T-cell (primary cell): ENCODE measurements around the gene UMPS. TPM values are rescaled to one million over a fixed set of nuclear protein-coding genes. Genes with fewer than 3 reads are reported as not detected.

ENCODE experiments used
- ATAC-seq, 4 experiments: fragments of 200-7000 bp in 3 of 4; fragments of 150-1000 bp in 1 of 4; cut with Tn5 transposase; replicated peaks in 1 of 4; 1 replicate in 3 of 4; 2 replicates in 1 of 4; pipeline ENCODE4 v1.10.0; 2021; ENCODE audit warnings: moderate library complexity in 3 of 4, mild to moderate bottlenecking in 2 of 4, moderate number of reproducible peaks in 1 of 4
- CTCF ChIA-PET, 2 donors: fragments of 300-600 bp; sonication (Branson Sonifier 250); formaldehyde crosslinking; loops; one replicate each; lab custom pipeline; 2022; ENCODE audit warnings: antibody characterized with exemption in 2 of 2; lab: Charles Lee
- POLR2A ChIA-PET, 2 donors: fragments of 300-600 bp; sonication (Branson Sonifier 250); formaldehyde crosslinking; loops; one replicate each; lab custom pipeline; 2022; ENCODE audit warnings: antibody characterized with exemption in 2 of 2; lab: Charles Lee
- DNase-seq, 35 experiments: peaks; one replicate each; pipeline versions ENCODE4 v3.0.0 to v3.0.0-alpha.2; 2013 to 2023
- H3K27ac ChIP-seq: one replicate; pipeline ENCODE4 v1.5.1; 2013; ENCODE audit warnings: low read length
- H3K27me3 ChIP-seq, 2 experiments: replicated peaks in 1 of 2; 1 replicate in 1 of 2; 2 replicates in 1 of 2; pipeline versions ENCODE4 v1.6.1 to v1.7.0; 2013; ENCODE audit warnings: low read length in 1 of 2, mixed read lengths in 1 of 2; ENCODE audit not compliant: control insufficient read depth in 2 of 2, insufficient read depth in 2 of 2; ENCODE audit errors: extremely low read depth in 1 of 2
- H3K36me3 ChIP-seq, 2 donors: 1 replicate in 1 of 2; 2 replicates in 1 of 2; pipeline versions ENCODE4 v1.6.1 to v1.7.0; 2013; ENCODE audit warnings: low read length in 1 of 2; ENCODE audit not compliant: control insufficient read depth in 2 of 2, insufficient read depth in 1 of 2; ENCODE audit errors: extremely low read depth in 1 of 2
- H3K4me1 ChIP-seq, 2 experiments: 1 replicate in 1 of 2; 2 replicates in 1 of 2; pipeline versions ENCODE4 v1.6.1 to v1.7.0; 2013; ENCODE audit warnings: low read length in 2 of 2, mixed read lengths in 1 of 2; ENCODE audit not compliant: insufficient read depth in 2 of 2, control insufficient read depth in 1 of 2; ENCODE audit errors: extremely low read depth in 1 of 2
- H3K4me3 ChIP-seq, 2 donors: 1 replicate in 1 of 2; 2 replicates in 1 of 2; pipeline versions ENCODE4 v1.5.1 to v1.7.0; 2013; ENCODE audit warnings: mild to moderate bottlenecking in 2 of 2, low read length in 1 of 2, moderate library complexity in 1 of 2; ENCODE audit not compliant: control insufficient read depth in 1 of 2; ENCODE audit errors: extremely low read depth in 1 of 2
- H3K9me3 ChIP-seq: 2 replicates; pipeline ENCODE4 v1.7.0; 2013
- H3K27ac Mint-ChIP-seq, 2 donors: one replicate each; pipeline ENCODE4 v1.8.0; 2020 to 2021; ENCODE audit warnings: mild to moderate bottlenecking in 2 of 2, mixed read lengths in 2 of 2
- H3K27me3 Mint-ChIP-seq, 2 donors: one replicate each; pipeline ENCODE4 v1.8.0; 2021 to 2022; ENCODE audit warnings: mixed read lengths in 2 of 2
- H3K36me3 Mint-ChIP-seq: one replicate; pipeline ENCODE4 v1.8.0; 2021; ENCODE audit warnings: mixed read lengths
- H3K4me1 Mint-ChIP-seq, 3 donors: one replicate each; pipeline ENCODE4 v1.8.0; 2020 to 2022; ENCODE audit warnings: mixed read lengths in 3 of 3, mild to moderate bottlenecking in 1 of 3
- H3K4me3 Mint-ChIP-seq, 3 donors: one replicate each; pipeline ENCODE4 v1.8.0; 2020 to 2022; ENCODE audit warnings: mild to moderate bottlenecking in 3 of 3, mixed read lengths in 3 of 3, moderate library complexity in 3 of 3
- H3K9me3 Mint-ChIP-seq, 3 donors: one replicate each; pipeline ENCODE4 v1.8.0; 2020 to 2022; ENCODE audit warnings: mixed read lengths in 3 of 3
- WGBS: methylation state at CpG from one replicate; pipeline ENCODE4 v1.1.5; 2013; ENCODE audit warnings: missing lambda C conversion rate; ENCODE audit not compliant: insufficient coverage; 5-methylcytosine and 5-hydroxymethylcytosine counted together
- total RNA-seq, 35 experiments: library from RNA in 6 of 35; stranded (reverse) in 6 of 35; fragments of 120-200 nt in 1 of 35; gene quantifications; one replicate each; pipeline versions ENCODE4 v1.2.1 to v1.2.4 and lab custom pipeline; 2013 to 2026

The UMPS gene
- total RNA-seq, 5 donors from 2014 or later (not counting 1 experiment from before 2014, with no cell fraction given): 14.9 to 29.6 (median 21.1) TPM

DNA sequence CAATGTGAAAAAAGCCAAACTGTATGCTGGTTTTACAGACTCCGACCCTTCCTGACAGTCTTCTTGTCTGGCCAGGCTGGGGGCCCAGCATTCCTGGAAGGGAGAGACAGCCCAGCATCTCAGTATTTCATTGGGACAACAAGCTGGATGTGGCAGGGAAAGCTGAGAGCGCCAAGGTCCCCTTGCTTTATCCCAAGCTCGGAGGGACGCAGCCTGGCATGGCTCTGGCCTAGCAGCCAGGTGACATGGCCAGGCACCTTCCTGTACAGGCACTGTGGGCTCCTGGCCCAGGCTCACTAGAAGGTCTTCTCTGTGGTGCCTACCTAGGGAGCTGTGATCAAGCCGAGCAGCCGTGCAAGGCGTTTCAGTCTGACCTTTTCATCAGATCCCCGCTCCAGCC lies 33.0 kb downstream of the UMPS start:
- 83% methylated on average over 7 of the region's 8 CpGs for WGBS
- Histone ChIP-seq H3K9me3 (no peaks in the 10 kb centered on the region), H3K27ac (no peak overlapping the region), H3K27me3 (peaks cover 0 to 26% of the 10 kb centered on the region in 2 experiments), H3K4me1 (peaks cover 0 to 7% of the 10 kb centered on the region in 2 experiments), H3K4me3 (no peak overlapping the region), H3K36me3 (no peaks in the 10 kb centered on the region)
- Mint-ChIP-seq H3K9me3 (no peaks in the 10 kb centered on the region), H3K4me1 (peaks cover 4 to 7% (median 6%) of the 10 kb centered on the region in 3 donors), H3K27me3 (peaks cover 0 to 6% of the 10 kb centered on the region in 2 donors), H3K4me3 (no peak overlapping the region), H3K27ac (no peak overlapping the region), H3K36me3 (no peaks in the 10 kb centered on the region)
- ChIA-PET CTCF (interaction anchor here in 1 of 2 donors (6.6 kb wide), 1 partner anchor 138 kb away, joined by 89 read pairs; no protein-coding TSS in a partner anchor), POLR2A (no interaction called here)
- ATAC-seq (no peak), DNase-seq (no peak)

GRCh38 chr3:124763644-124764358 lies 33.5 kb downstream of the UMPS start:
- Mint-ChIP-seq H3K27me3 (peaks cover 0 to 6% of the 10 kb centered on the region in 2 donors), H3K9me3 (no peaks in the 10 kb centered on the region), H3K27ac (no peak overlapping the region), H3K4me3 (no peak overlapping the region), H3K36me3 (no peaks in the 10 kb centered on the region), H3K4me1 (peaks cover 4 to 7% (median 6%) of the 10 kb centered on the region in 3 donors)
- DNase-seq: no peak
- Histone ChIP-seq H3K4me3 (no peak overlapping the region), H3K27ac (no peak overlapping the region), H3K9me3 (no peaks in the 10 kb centered on the region), H3K4me1 (peaks cover 0 to 7% of the 10 kb centered on the region in 2 experiments), H3K36me3 (no peaks in the 10 kb centered on the region), H3K27me3 (peaks cover 0 to 26% of the 10 kb centered on the region in 2 experiments)
- WGBS: 84% methylated on average over 9 of the region's 15 CpGs
- ATAC-seq: no peak
- ChIA-PET CTCF (interaction anchor here in 1 of 2 donors (6.6 kb wide), 1 partner anchor 138 kb away, joined by 89 read pairs; no protein-coding TSS in a partner anchor), POLR2A (no interaction called here)

DNA sequence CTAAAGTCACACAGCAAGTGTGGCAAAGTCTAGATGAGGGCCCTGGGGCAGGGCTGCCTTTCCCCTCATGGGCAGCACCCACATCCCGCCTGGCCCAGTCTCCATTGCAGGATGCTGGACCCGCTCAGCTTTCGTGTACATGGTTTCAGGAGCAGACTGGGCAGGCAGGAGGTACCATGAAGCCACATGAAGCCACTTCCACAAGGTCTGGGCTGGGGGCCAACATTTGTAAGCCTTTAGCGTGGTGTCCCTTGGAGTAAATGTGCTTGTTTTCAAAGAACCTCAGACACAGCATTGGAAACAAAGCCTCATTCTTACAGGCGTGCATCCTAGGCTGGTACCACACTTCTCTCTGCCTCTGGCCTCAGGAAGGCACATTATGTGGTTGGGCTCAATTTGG lies 34.5 kb downstream of the UMPS start:
- Mint-ChIP-seq H3K4me3 (no peak overlapping the region), H3K27me3 (peaks cover 5 to 6% of the 10 kb centered on the region in 2 donors), H3K4me1 (peaks cover 4 to 7% (median 6%) of the 10 kb centered on the region in 3 donors), H3K9me3 (no peaks in the 10 kb centered on the region), H3K27ac (no peak overlapping the region), H3K36me3 (no peaks in the 10 kb centered on the region)
- Histone ChIP-seq H3K27ac (no peak overlapping the region), H3K9me3 (no peaks in the 10 kb centered on the region), H3K4me3 (no peak overlapping the region), H3K27me3 (peaks cover 0 to 29% of the 10 kb centered on the region in 2 experiments), H3K36me3 (no peaks in the 10 kb centered on the region), H3K4me1 (peaks cover 0 to 7% of the 10 kb centered on the region in 2 experiments)
- ATAC-seq (no peak), DNase-seq (no peak)
- 77% methylated on average over 4 of the region's 5 CpGs for WGBS
- ChIA-PET POLR2A (no interaction called here), CTCF (interaction anchor here in 1 of 2 donors (6.6 kb wide), 1 partner anchor 137 kb away, joined by 89 read pairs; no protein-coding TSS in a partner anchor)

GRCh38 chr3:124765197-124765840 lies 35.1 kb downstream of the UMPS start:
- no peak overlapping the region for H3K27ac Mint-ChIP-seq
- ChIA-PET POLR2A (no interaction called here), CTCF (interaction anchor here in 1 of 2 donors (0.7 kb wide), 1 partner anchor 16 kb away, joined by 3 read pairs; no protein-coding TSS in a partner anchor)
- peaks cover 4 to 7% (median 6%) of the 10 kb centered on the region in 3 donors for H3K4me1 Mint-ChIP-seq
- Histone ChIP-seq H3K9me3 (no peaks in the 10 kb centered on the region), H3K36me3 (no peaks in the 10 kb centered on the region), H3K27me3 (peaks cover 0 to 29% of the 10 kb centered on the region in 2 experiments), H3K4me1 (peaks cover 0 to 7% of the 10 kb centered on the region in 2 experiments), H3K27ac (no peak overlapping the region), H3K4me3 (no peak overlapping the region)
- peaks cover 7 to 8% of the 10 kb centered on the region in 2 donors for H3K27me3 Mint-ChIP-seq
- no peak for ATAC-seq
- H3K9me3 Mint-ChIP-seq: no peaks in the 10 kb centered on the region
- no peaks in the 10 kb centered on the region for H3K36me3 Mint-ChIP-seq
- WGBS: 100% methylated on average over 1 of the region's 5 CpGs
- H3K4me3 Mint-ChIP-seq: no peak overlapping the region
- DNase-seq: no peak

DNA sequence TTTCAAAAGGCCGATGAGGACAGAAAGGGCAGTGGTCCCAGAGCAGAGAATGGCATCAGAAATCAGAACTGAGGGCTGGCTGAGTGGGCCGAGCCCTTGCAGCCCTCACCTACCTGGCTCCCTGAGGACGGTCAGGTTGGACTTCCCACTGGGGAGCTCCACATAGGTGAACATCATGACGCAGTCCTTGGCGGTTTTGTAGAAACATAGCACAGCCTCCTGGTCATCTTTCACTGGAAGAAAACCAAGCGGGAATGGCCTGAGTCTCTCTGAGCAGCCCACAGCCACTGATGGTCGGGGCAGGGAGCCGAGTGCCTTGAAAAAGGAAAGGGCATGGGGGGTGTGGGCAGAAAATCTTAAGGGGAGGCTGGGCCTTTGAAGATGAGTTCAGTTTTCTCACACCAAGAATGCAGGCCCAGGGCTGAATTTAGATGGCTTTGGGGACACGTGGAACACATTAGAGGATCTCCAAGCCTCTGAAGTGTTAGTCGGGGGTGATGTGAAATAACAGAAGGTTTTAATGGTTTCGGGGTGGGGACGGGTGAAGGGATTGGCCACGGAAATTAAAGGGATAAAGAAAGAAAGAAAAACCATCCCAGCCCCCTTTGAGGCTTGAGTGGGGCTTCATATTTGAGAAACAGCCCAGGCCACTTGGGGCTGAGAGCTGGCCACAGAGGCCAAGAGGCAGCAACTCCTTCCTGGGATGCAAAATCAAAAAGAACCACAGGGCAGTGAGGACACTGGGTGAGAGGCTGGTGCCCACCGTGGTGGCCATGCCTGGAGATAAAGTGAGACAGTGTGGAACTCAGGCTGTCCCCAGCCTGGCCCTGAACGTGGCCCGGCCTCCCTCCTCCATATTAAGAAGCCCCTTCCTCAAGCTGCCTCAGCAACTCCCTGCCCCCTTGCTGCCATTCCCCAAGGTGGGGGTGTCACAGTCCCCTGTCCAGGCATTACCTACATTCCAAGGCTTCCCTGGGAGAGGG lies 36.2 kb downstream of the UMPS start:
- Histone ChIP-seq H3K4me3 (no peak overlapping the region), H3K4me1 (peaks cover 0 to 2% of the 10 kb centered on the region in 2 experiments), H3K36me3 (no peaks in the 10 kb centered on the region), H3K27me3 (peaks cover 0 to 26% of the 10 kb centered on the region in 2 experiments), H3K27ac (no peak overlapping the region), H3K9me3 (no peaks in the 10 kb centered on the region)
- ATAC-seq: no peak
- WGBS: 81% methylated on average over 12 of the region's 16 CpGs
- Mint-ChIP-seq H3K4me3 (no peak overlapping the region), H3K27me3 (peaks cover 7 to 11% of the 10 kb centered on the region in 2 donors), H3K27ac (no peak overlapping the region), H3K9me3 (no peaks in the 10 kb centered on the region), H3K4me1 (peaks cover under 1 to 4% (median 3%) of the 10 kb centered on the region in 3 donors), H3K36me3 (no peaks in the 10 kb centered on the region)
- DNase-seq: no peak
- ChIA-PET CTCF (interaction anchor here (0.7 kb wide), 3 partner anchors 15 to 133 kb away, joined by 3 read pairs; no protein-coding TSS in a partner anchor), POLR2A (no interaction called here)
